Caki2 (cell line): Measurements from ENCODE around the gene SELENOO. TPM values are rescaled to one million over a fixed set of nuclear protein-coding genes. Genes with fewer than 3 reads are reported as not detected.

Experiments
- DNase-seq: peaks from one replicate; pipeline ENCODE4 v3.0.0-alpha.2; 2015; ENCODE audit warnings: low read depth
- in situ Hi-C: cut with HindIII; loops from 2 replicates; pipeline ENCODE4 v1.10.0; 2016; ENCODE audit warnings: low sequenced_read_pairs, low pct_unique_long_range_greater_than_20kb, mixed read lengths
- total RNA-seq: library from RNA; depleted of rRNA; stranded (reverse); fragments of >200 nt; shearing (Covaris generic); gene quantifications from 2 replicates; pipeline ENCODE4 v1.2.3, GENCODE V29; 2014; ENCODE audit warnings: low replicate concordance

The SELENOO gene
- total RNA-seq, 1 experiment from 2014 or later: 61.6 TPM

DNA sequence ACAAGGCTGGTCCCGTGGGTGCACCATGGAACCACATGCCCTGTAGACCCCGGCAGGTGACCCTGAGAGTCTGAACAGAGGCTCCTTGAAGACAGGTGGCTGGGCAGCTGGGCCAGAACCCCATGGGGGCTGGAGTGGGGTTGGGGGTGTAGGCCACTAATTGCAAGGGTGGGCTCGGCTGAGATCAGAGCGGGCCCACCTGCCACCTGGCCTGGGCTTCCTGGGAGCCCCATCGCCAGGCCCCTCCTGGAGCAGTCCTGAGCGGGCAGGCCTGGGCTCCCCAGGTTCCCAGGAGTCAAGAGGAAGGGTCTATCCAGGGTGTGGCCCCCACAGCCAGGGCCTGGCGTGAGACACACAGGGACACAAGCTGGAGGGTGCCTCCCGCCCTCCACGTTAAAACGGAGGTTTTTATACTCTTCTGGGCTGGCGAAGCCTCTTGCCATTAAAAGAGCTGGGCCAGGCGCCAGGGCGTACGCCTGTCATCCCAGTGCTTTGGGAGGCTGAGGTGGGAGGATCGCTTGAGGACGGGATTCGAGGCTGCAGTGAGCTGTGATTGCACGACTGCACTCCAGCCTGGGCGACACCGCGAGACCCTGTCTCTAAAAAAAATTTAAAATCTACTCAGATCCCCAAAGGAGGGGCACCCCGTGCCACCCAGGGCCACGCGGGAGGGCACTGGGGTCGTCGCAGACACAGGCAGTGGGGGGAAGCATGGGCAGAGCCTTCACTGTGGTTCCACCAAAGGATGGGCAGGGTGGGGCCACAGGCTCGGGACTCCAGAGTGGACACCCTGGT, 19.9 kb upstream of the SELENOO start:
- DNase-seq: no peak
- in situ Hi-C loops: no loop called here

- no peak for DNase-seq
- in situ Hi-C loops: no loop called here
Measured at GRCh38 chr22:50182176-50183081, 18.4 kb upstream of the SELENOO start.

DNA sequence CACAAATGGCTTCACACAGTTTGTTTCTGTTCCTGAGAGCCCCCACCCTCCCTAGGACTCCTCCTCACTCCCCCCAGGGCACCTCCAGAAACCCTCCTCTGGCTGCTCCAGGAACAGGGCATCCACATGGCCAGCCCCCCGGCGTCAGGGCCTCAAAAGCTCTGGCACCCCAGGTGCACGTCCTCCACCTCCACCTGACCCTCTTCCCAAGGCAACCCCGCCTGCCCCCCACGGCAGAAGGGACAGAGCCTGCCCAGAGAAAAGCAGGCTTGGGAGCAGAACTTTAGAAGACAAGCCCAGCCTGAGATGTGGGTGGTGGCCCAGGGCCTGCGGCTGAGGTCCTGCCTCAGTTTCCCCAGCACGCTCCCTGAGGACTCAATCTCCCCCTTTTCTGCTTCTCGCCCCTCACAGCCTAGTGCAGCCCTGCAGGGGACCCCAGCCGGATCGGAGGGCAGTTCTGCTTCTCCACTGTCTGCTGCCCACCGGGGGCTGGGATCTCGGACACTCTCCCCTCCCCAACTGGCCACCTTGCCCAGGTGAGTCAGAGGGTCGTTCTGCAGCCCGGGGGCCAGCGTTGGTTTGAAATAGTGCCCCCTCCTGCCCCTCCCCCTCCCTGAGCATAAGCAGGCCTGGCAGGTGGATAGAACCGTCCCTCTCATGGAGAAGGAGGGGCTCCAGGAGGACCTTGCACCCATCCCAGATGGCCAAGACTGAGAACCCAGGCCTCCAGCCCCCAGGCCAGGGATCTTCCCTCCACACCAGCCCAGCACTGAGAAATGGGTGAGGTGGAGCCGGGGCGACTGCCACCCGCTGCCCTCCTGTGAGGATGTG, 17.5 kb upstream of the SELENOO start:
- in situ Hi-C loops: no loop called here

DNA sequence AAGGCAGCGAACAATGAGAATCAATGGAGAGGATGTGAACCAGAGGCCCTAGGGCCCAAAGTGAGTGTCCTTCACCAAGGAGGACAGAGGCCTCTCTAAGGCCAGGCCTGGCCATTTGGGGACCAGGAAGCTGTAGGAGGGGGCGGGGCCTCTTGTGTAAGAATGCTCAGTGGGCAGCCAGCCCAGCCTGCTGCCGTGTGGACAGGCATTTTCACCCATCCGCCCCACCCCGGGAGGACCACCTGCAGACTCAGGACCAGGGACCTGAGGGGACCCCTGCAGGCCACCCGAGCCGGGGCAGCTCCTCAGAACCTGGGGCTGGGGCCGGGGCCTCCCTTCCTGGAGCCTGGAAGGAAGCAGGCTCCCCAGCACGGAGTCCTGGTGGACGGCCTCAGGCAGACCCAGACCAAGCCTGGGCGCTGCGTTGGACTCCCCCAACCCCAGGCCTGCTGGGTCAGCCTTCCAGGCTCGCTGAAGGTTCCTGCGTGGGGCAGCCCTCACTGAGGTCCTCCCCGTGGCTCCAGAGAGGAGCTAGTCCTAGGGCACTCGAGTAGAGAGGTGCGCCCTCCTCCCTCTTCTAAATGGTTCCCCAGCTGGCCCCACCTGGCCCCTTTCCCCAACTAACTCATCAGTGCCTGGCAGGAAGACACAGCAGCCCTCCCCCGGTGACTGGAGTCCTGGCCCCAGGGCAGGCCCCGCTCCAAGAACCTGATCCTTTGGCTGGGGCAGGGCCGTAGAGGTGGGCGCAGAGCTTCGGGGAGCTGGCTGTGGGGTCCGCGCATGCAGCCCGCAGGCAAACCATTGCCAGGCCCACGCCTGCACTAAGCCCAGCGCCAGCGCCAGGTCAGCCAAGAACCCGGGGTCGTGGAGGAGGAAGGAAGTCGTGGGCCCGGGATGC, 16.6 kb upstream of the SELENOO start:
- DNase-seq: no peak
- in situ Hi-C loops: no loop called here

More for the DNA sequence above, 17.5 kb upstream of the SELENOO start:
- no peak for DNase-seq

GRCh38 chr22:50184902-50185374, 15.9 kb upstream of the SELENOO start:
- in situ Hi-C loops: no loop called here
- no peak for DNase-seq

GRCh38 chr22:50185375-50186087, 15.3 kb upstream of the SELENOO start, which contains the start of gene TRABD:
TRABD (plus strand) TSS chr22:50185913; CDS start chr22:50193061, 7,148 bp downstream.
- peak; percentile 65 for DNase-seq
- in situ Hi-C loops: no loop called here

- in situ Hi-C loops: no loop called here
- no peak for DNase-seq
Measured at GRCh38 chr22:50186181-50186714, 14.6 kb upstream of the SELENOO start.

GRCh38 chr22:50186761-50187523, 13.9 kb upstream of the SELENOO start:
- in situ Hi-C loops: no loop called here

DNA sequence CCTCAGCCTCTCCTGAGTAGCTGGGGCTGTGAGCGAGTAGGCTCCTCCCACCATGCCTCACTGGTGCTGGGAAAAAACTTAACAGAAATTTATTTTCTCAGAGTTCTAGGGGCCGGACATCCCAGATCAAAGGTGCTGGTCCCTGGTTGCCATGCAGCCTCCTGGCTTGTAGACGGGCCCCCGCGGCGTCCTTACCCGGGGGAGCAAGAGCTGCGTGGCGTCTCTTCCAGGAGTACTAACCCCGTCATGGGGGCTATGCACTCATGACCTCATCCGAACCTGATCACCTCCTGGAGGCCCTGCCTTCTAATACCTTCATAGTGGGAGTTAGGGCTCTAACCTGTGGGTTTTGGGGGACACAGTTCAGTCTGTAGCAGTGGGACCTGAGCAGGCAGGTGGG, 12.5 kb upstream of the SELENOO start:
- in situ Hi-C loops: no loop called here
- DNase-seq: no peak

More at GRCh38 chr22:50186761-50187523, 13.9 kb upstream of the SELENOO start:
- DNase-seq: no peak

DNA sequence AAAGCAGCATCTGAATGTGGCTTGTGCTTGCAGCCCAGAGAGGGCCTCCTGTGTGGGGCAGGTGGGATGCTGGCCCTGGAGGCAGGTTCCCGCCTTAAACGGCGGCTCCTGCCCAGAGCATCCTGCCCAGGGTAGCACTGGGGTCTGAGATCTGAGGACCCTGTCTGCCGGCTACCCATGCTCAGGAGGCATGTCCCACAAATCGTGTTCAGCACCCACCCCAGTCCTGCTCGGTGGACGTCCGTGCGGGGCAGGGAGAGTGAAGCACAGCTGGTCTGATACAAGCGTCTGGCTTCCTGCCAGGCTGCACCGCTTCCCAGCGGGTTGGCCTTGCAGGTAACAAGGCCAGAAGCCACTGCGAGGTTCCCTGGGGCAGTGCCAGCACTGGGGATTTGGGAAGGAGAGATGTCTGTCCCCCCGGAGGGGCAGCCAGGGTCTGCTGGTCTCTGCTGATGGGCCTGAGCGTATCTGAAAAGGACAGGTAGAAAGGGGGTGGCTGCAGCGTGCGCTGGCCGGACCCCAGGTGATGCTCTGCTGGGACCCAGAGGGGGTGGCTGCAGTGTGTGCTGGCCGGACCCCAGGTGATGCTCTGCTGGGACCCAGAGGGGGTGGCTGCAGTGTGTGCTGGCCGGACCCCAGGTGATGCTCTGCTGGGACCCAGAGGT, 11.5 kb upstream of the SELENOO start:
- in situ Hi-C loops: no loop called here
- no peak for DNase-seq

DNA sequence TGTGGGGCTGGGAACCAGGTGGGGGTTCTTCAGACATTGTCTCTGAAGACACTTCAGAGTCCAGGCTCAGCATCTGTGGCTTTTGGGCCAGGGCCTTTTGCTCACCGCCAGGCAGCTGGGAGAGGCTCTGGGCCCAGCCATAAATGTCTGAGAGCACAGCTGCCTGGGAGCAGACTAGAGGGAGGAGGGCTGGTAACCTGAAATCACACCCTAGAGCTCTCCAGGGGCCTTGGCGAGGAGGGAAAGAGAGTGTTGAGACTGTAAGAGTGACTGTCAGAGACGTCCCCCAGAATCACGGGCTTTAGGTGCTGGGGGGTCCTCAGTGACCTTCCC, 11.0 kb upstream of the SELENOO start:
- DNase-seq: no peak
- in situ Hi-C loops: no loop called here

DNA sequence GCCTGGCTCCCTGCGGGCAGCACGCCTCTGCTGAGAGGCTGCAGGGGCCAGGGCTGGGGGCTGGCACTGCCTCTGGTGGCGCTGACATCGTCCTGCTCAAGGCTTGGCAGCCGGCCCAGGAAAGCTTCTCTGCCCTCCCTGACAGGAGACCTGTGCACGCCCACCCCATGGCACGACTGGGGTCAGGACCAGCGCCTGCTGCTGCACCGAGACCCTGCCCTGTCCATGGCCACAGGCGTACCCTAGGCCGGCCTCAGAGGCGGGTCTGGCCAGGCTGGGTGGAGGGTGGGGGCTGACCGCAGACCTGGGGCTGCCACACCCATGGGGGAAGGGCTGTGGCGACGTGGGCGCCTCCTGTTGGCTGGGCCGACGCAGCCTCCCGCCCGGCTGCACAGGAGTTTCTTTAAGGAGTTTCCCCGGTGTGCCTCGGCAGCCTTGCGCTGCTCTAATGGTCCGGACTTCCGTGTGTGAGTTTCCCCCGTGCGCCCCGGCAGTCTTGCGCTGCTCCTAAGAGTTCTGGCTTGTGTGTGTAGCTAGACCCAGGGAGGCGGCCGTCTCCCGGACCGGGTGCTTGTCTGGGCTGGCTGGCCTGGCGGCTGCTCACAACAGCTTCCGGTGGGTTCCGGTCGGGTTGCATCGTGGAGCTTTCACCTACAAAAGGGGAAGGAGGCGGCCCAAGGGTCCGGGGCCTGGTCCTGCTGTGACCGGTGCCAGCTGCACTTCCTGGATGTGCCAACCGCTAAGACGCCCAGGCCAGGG, 10.4 kb upstream of the SELENOO start:
- DNase-seq: peak; percentile 97
- in situ Hi-C loops: no loop called here

GRCh38 chr22:50190941-50191741, 9.7 kb upstream of the SELENOO start:
- DNase-seq: no peak
- in situ Hi-C loops: no loop called here
